AG04450 (cell line): Measurements from ENCODE around the gene GLIS1. TPM values are rescaled to one million over a fixed set of nuclear protein-coding genes. Genes with fewer than 3 reads are reported as not detected.

ENCODE experiments used
- CTCF ChIA-PET: fragments of 300-600, 350-600 bp; formaldehyde crosslinking; extraction: SDS; loops from one replicate; lab custom pipeline; 2022; ENCODE audit warnings: antibody characterized with exemption, inconsistent platforms; lab: Charles Lee
- POLR2A ChIA-PET: fragments of 350-600 bp; formaldehyde crosslinking; extraction: SDS; loops from one replicate; lab custom pipeline; 2021; ENCODE audit warnings: antibody characterized with exemption, inconsistent platforms; lab: Yijun Ruan, JAX
- DNase-seq: peaks from one replicate; pipeline ENCODE4 v3.0.0-alpha.2; 2011; ENCODE audit warnings: low read depth, low spot score
- H3K27ac ChIP-seq: one replicate; pipeline ENCODE4 v1.5.1; 2012; ENCODE audit warnings: low read depth, low read length, control low read depth
- H3K27me3 ChIP-seq: one replicate; pipeline ENCODE4 v1.6.0; 2012; ENCODE audit warnings: low read length; ENCODE audit not compliant: control insufficient read depth, insufficient read depth
- H3K4me3 ChIP-seq: 2 replicates; pipeline ENCODE4 v1.5.1; 2011; ENCODE audit warnings: mild to moderate bottlenecking, low read depth, low read length, control low read depth
- H3K9me3 ChIP-seq: 2 replicates; pipeline ENCODE4 v1.5.1; 2012; ENCODE audit warnings: low read length; ENCODE audit not compliant: control insufficient read depth, insufficient read depth
- CTCF ChIP-seq: IDR thresholded peaks from 2 replicates; pipeline ENCODE4 v1.5.1; 2011; ENCODE audit warnings: low read depth, low read length, control low read depth, inconsistent platforms
- polyA plus RNA-seq: library from polyadenylated mRNA; depleted of rRNA; stranded (reverse); fragments of >200 nt; gene quantifications from 2 replicates; pipeline ENCODE4 v1.2.3, GENCODE V29; 2011

Gene GLIS1
- polyA plus RNA-seq, 1 experiment = 0.77 TPM

DNA sequence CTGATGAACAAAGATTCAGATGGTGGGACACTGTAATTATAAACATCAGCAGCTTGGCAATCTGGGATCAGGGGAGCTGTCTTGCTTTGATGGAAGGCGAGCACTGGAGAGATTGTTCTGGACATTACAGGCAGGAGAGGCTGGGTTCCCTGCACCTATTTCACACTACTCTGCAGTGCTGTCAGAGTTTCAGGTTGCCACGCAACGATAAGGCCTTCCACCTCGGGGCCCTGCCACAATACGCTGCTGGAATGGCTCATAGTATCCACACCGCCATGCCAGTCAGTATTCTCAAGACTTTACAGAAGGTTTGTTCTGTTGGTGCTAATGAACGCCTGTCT is 96.8 kb downstream of the GLIS1 start:
- CTCF ChIA-PET = no interaction called here

DNA sequence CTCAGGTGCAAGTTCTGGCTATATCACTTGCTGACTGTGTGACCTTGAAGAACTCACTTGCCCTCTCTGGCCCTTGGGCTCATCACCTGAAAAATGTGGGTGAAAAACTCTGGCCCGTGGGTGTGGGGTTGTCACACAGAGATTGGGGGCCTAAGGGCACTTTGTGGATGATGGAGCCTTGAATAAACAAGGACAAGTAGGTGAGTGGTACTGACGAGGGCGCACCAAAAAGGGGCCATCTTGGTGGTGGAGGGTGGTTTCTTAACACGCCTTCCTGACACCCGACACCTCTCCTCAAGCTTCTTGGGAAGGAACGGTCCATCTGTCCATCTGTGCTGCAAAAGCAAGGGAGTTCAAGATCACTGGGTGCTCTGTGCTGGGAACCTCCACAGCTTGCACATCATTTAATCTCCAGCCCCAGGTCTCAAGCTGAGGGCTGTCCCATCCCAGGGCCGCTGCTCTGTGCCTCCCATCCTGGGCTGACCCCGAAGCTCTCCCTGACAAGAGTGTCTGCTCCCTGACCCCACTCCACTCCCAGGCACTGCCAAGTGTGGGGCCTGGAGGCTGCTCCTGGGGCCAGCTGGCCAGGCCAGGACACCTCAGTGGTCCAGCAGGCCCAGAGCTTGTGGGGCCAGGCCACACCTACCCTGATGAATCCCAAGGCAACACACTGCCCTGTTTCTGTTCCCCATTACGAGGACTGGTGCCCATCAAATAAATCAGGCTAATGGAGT is 97.3 kb downstream of the GLIS1 start:
- CTCF ChIA-PET = no interaction called here
- no peak for TF ChIP-seq CTCF

More for the DNA sequence above, 96.8 kb downstream of the GLIS1 start:
- DNase-seq = no peak
- Histone ChIP-seq H3K9me3 (no peaks in the 10 kb centered on the region), H3K4me3 (no peak overlapping the region), H3K27me3 (no peaks in the 10 kb centered on the region), H3K27ac (no peak overlapping the region)
- TF ChIP-seq CTCF = no peak
- POLR2A ChIA-PET = interaction anchor here (0.6 kb wide), 1 partner anchor 238 kb away, joined by 3 read pairs; no protein-coding TSS in a partner anchor

DNA sequence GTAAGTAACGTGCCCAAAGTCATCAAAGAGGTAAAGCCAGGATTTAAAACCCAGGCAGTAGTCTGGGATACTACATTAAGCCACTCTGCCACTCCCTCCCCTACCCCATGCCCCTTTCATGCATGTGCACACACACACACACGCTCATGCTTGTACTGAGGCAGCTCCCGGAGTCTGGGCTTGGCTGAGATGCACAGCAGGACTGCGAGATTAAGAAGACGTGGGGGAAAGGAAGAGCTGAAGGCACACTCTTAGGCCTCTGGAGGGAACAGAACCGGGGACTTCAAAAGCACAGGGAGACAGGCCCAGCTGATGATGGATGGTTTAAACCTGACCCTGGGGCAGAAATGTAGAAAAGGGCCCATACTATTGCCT is 98.3 kb downstream of the GLIS1 start:
- Histone ChIP-seq H3K4me3 (no peak overlapping the region), H3K27ac (no peak overlapping the region), H3K27me3 (no peaks in the 10 kb centered on the region), H3K9me3 (no peaks in the 10 kb centered on the region)
- DNase-seq = no peak
- no peak for TF ChIP-seq CTCF
- ChIA-PET CTCF (no interaction called here), POLR2A (no interaction called here)

More for the DNA sequence above, 97.3 kb downstream of the GLIS1 start:
- Histone ChIP-seq H3K27ac (no peak overlapping the region), H3K4me3 (no peak overlapping the region), H3K27me3 (no peaks in the 10 kb centered on the region), H3K9me3 (no peaks in the 10 kb centered on the region)
- POLR2A ChIA-PET = no interaction called here
- no peak for DNase-seq

DNA sequence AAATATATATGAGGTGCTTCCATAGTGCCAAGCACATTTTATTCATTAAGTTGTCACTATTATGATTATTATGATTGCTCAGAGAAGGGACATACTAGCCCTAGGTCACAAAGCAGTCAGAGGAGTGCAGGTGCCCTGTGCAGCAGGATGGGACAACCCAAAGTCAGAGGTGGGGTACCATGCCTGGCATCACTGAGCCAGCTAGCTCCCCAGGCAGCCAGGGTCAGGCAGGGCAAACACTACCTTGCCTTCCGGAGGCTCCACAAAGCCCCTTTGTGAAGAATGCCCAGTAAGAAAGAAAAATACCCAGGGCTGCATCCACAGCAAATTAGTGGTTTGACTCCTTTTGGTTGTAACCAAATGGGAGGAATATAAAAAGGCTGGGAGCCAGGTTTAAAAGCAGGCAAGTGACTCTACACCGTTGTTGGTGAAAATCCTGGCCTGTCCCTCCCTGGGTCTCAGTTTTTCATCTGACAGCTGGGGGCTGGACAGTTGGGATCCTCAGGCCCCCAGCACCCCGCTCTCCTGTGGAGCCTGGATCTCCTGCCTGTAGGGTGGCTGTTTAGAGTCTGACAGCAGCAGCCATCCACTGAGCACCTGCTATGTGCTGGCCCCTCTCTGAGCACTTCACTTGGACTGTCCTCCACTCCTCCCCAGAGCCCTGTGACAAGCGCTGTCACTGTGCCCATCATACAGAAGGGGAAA is 98.8 kb downstream of the GLIS1 start:
- H3K9me3 ChIP-seq = no peaks in the 10 kb centered on the region
- CTCF ChIA-PET = no interaction called here
- no peak for DNase-seq
- no peaks in the 10 kb centered on the region for H3K27me3 ChIP-seq
- no peak overlapping the region for H3K4me3 ChIP-seq
- TF ChIP-seq CTCF = no peak
- H3K27ac ChIP-seq = no peak overlapping the region
- POLR2A ChIA-PET = no interaction called here

DNA sequence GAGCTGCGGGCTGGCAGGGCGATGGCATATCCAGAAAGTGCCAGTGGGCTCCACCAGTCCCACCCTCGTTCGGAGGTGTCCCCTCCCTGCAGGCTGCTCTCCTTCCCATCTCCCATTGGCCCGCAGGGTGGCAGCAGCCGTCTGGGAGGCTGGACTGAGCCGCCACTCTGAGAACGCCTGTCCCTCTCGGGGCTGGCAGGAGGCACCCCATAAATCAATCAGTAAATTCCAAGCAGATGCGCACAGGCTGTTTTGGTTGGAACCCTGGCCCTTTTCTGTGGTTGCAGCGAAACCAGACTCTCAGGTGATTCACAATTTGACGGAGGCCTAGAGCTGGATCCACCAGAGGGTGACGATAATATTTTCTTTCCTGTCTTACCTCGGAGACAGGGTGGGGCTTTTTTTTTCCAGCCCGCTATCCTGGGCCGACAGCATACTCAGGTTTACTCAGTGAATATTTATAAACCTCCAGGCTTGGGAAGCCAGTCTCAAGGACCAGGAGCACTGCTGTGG is 99.7 kb downstream of the GLIS1 start:
- DNase-seq = no peak
- CTCF ChIA-PET = no interaction called here
- TF ChIP-seq CTCF = no peak

More for the DNA sequence above, 99.7 kb downstream of the GLIS1 start:
- no peak overlapping the region for H3K27ac ChIP-seq
- no peaks in the 10 kb centered on the region for H3K27me3 ChIP-seq
- POLR2A ChIA-PET = no interaction called here
- no peaks in the 10 kb centered on the region for H3K9me3 ChIP-seq
- H3K4me3 ChIP-seq = no peak overlapping the region
